Loucy (cell line): ENCODE data around the gene PAX2.

Experiments used
- H2AFZ ChIP-seq: fragments of 200-600 bp; sonication (generic); 2 replicates; pipeline ENCODE4 v1.6.0; 2016; ENCODE audit warnings: antibody characterized with exemption, mild to moderate bottlenecking, low read length, moderate library complexity
- H3F3A ChIP-seq: fragments of 200-600 bp; 2 replicates; pipeline ENCODE4 v1.6.0; 2016; ENCODE audit warnings: antibody characterized with exemption, low read depth, mild to moderate bottlenecking
- H3K27me3 ChIP-seq: fragments of 200-600 bp; sonication (generic); 2 replicates; pipeline ENCODE4 v1.6.1; 2014; ENCODE audit warnings: low read length, mild to moderate bottlenecking; ENCODE audit not compliant: insufficient read depth, poor library complexity, severe bottlenecking
- H3K36me3 ChIP-seq: fragments of 200-600 bp; sonication (generic); 2 replicates; pipeline ENCODE4 v1.6.1; 2016; ENCODE audit warnings: low read length; ENCODE audit not compliant: insufficient read depth
- H3K4me1 ChIP-seq: fragments of 200-600 bp; sonication (generic); 2 replicates; pipeline ENCODE4 v1.5.1; 2014; ENCODE audit warnings: low read length, mild to moderate bottlenecking; ENCODE audit not compliant: insufficient read depth, poor library complexity, severe bottlenecking
- H3K4me2 ChIP-seq: fragments of 200-600 bp; sonication (generic); 2 replicates; pipeline ENCODE4 v1.6.0; 2014; ENCODE audit warnings: antibody characterized with exemption, low read length, low read depth, mild to moderate bottlenecking; ENCODE audit not compliant: poor library complexity, severe bottlenecking
- H3K4me3 ChIP-seq: fragments of 200-600 bp; sonication (generic); 2 replicates; pipeline ENCODE4 v1.5.1; 2014; ENCODE audit warnings: low read length, mild to moderate bottlenecking, mixed read lengths; ENCODE audit not compliant: poor library complexity, severe bottlenecking
- H3K79me2 ChIP-seq: fragments of 200-600 bp; sonication (generic); 2 replicates; pipeline ENCODE4 v1.6.1; 2014; ENCODE audit warnings: low read length; ENCODE audit not compliant: insufficient read depth
- H3K9ac ChIP-seq: fragments of 200-600 bp; sonication (generic); 2 replicates; pipeline ENCODE4 v1.6.0; 2014; ENCODE audit warnings: mild to moderate bottlenecking, low read depth, low read length, moderate library complexity; ENCODE audit not compliant: poor library complexity, severe bottlenecking
- H3K9me2 ChIP-seq: fragments of 200-600 bp; sonication (generic); replicated peaks from 2 replicates; pipeline ENCODE4 v1.6.1; 2016; ENCODE audit warnings: low read depth, low read length, mixed read lengths
- H3K9me3 ChIP-seq: fragments of 200-600 bp; sonication (generic); 2 replicates; pipeline ENCODE4 v1.6.1; 2014; ENCODE audit warnings: mild to moderate bottlenecking, antibody characterized with exemption, low read length, low read depth; ENCODE audit not compliant: insufficient read depth
- H4K20me1 ChIP-seq: fragments of 200-600 bp; sonication (generic); 2 replicates; pipeline ENCODE4 v1.6.0; 2014; ENCODE audit warnings: antibody characterized with exemption, low read length, mild to moderate bottlenecking; ENCODE audit not compliant: insufficient read depth, poor library complexity, severe bottlenecking
- CTCF ChIP-seq: fragments of 200-600 bp; sonication (generic); conservative IDR thresholded peaks from 2 replicates; pipeline ENCODE4 v1.5.1; 2014; ENCODE audit warnings: mild to moderate bottlenecking, antibody characterized with exemption, low read length
- EZH2phosphoT487 ChIP-seq: fragments of 200-600 bp; IDR thresholded peaks from 2 replicates; pipeline ENCODE4 v1.6.1; 2018; ENCODE audit warnings: antibody characterized with exemption, mild to moderate bottlenecking, moderate library complexity, borderline replicate concordance

The PAX2 gene

DNA sequence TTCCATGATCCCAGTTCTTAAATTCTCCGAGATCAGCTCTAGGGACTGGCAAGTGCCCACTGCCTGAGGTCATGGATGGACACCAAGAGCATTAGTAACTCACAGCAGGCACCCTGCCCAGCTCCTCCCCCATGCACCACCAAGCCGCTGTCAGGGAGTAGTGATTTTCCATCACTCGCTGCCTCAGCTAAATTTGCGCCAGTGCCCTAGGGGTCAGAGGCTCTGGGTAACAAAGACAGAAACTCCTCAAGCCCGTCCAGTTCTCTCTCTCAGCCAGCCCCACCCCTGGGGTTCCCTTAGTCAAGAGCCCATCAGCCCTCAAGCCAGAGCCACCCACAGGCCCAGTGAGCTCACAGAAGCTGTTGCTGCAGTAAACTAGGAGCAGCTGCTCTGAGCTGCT, 30.0 kb downstream of the PAX2 start:
- no peaks in the 10 kb centered on the region for H4K20me1 ChIP-seq
- TF ChIP-seq EZH2phosphoT487 (no peak), CTCF (no peak)
- H3K9ac ChIP-seq, result no peak overlapping the region
- no peak overlapping the region for H3K4me2 ChIP-seq
- H3F3A ChIP-seq, result no peaks in the 10 kb centered on the region
- H3K9me3 ChIP-seq, result no peaks in the 10 kb centered on the region
- H3K27me3 ChIP-seq, result no peaks in the 10 kb centered on the region
- peaks cover 6% of the 10 kb centered on the region; the same call in 1 of the 2 replicates for H3K36me3 ChIP-seq
- H3K9me2 ChIP-seq, result no peaks in the 10 kb centered on the region
- no peaks in the 10 kb centered on the region for H3K79me2 ChIP-seq
- no peak overlapping the region for H2AFZ ChIP-seq
- H3K4me1 ChIP-seq, result peaks cover 5% of the 10 kb centered on the region
- H3K4me3 ChIP-seq, result no peak overlapping the region

DNA sequence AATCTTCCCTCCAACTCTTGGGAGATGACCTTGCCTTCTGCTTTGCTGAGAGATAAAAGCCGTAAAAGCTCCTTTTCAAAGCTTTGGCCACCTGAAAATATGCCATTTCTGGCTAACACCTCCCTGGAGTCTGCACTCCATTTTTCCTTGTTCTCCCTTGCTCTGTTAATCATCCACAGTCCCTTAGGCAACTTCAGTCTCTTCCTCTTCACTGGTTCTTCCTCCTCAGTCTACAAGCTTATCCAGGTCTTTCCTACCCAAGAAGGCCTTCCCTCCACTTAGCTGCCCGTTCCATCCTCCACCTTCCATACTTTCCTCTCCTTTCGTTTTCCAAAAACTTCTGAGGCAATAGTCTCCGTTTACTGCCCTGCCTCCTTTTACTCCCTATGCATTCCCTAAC, 30.5 kb downstream of the PAX2 start:
- H3K9ac ChIP-seq, result no peak overlapping the region
- peaks cover 5% of the 10 kb centered on the region for H3K4me1 ChIP-seq
- H3K79me2 ChIP-seq, result no peaks in the 10 kb centered on the region
- no peaks in the 10 kb centered on the region for H3K9me3 ChIP-seq
- no peaks in the 10 kb centered on the region for H3K27me3 ChIP-seq
- H3K4me2 ChIP-seq, result no peak overlapping the region
- no peak overlapping the region for H2AFZ ChIP-seq
- no peaks in the 10 kb centered on the region for H3F3A ChIP-seq
- H3K9me2 ChIP-seq, result no peaks in the 10 kb centered on the region
- H3K4me3 ChIP-seq, result no peak overlapping the region
- no peaks in the 10 kb centered on the region for H4K20me1 ChIP-seq
- TF ChIP-seq EZH2phosphoT487 (no peak), CTCF (no peak)
- H3K36me3 ChIP-seq, result peaks cover 8% of the 10 kb centered on the region; the same call in 1 of the 2 replicates

DNA sequence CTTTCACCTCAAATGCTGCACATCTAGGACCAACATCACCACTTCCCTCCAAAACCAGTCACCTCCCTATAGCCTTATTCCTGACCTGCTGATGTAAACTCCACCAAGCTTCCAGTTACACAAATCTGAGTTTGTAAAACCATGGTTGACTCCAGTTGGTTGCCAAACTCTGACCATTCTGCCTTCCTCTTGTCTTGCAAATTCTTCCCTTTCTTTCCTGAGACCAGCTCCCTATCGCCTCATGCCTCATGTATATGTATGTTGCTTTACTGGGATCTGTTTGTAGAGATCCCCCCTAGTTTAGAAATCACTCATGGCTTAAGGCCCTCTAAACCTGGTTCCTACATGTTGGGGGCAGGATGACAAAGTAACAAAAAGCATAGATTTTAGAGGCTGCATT, 31.3 kb downstream of the PAX2 start:
- H3K9ac ChIP-seq, result no peak overlapping the region
- no peaks in the 10 kb centered on the region for H3K27me3 ChIP-seq
- H4K20me1 ChIP-seq, result no peaks in the 10 kb centered on the region
- TF ChIP-seq CTCF (no peak), EZH2phosphoT487 (no peak)
- H3K9me2 ChIP-seq, result no peaks in the 10 kb centered on the region
- H2AFZ ChIP-seq, result no peak overlapping the region
- H3K4me2 ChIP-seq, result no peak overlapping the region
- peaks cover 16% of the 10 kb centered on the region; the same call in 1 of the 2 replicates for H3K36me3 ChIP-seq
- H3K79me2 ChIP-seq, result no peaks in the 10 kb centered on the region
- no peaks in the 10 kb centered on the region for H3F3A ChIP-seq
- H3K4me1 ChIP-seq, result no peaks in the 10 kb centered on the region
- H3K4me3 ChIP-seq, result no peak overlapping the region
- no peaks in the 10 kb centered on the region for H3K9me3 ChIP-seq
